Activated naive CD8-positive, alpha-beta T cell treated with anti-CD3 and anti-CD28 coated beads, Interleukin-2, amount 10 ng/mL, durations not matched to agents 7 days and 5 days (primary cell): ENCODE data around the gene TCHHL1. TPM values are rescaled to one million over a fixed set of nuclear protein-coding genes. Genes with fewer than 3 reads are reported as not detected.

Experiments
- ATAC-seq: fragments of 150-1000 bp; cut with Tn5 transposase; one replicate; pipeline ENCODE4 v1.10.0; 2021; ENCODE audit warnings: low read depth, moderate library complexity
- POLR2A ChIA-PET: fragments of 350-600 bp; sonication (Branson Sonifier 250); formaldehyde crosslinking; loops from one replicate; lab custom pipeline; 2021; ENCODE audit warnings: antibody characterized with exemption; lab: Charles Lee
- DNase-seq: peaks from one replicate; pipeline ENCODE4 v3.0.0; 2021
- H3K27ac Mint-ChIP-seq: one replicate; pipeline ENCODE4 v1.8.0; 2022; ENCODE audit warnings: mild to moderate bottlenecking, mixed read lengths
- H3K27me3 Mint-ChIP-seq: one replicate; pipeline ENCODE4 v1.8.0; 2022; ENCODE audit warnings: mild to moderate bottlenecking, moderate library complexity, mixed read lengths
- H3K36me3 Mint-ChIP-seq: one replicate; pipeline ENCODE4 v1.8.0; 2021; ENCODE audit warnings: mild to moderate bottlenecking, mixed read lengths
- H3K4me1 Mint-ChIP-seq: one replicate; pipeline ENCODE4 v1.8.0; 2021; ENCODE audit warnings: mixed read lengths
- H3K4me3 Mint-ChIP-seq: one replicate; pipeline ENCODE4 v1.8.0; 2022; ENCODE audit warnings: mild to moderate bottlenecking, moderate library complexity, mixed read lengths
- H3K9me3 Mint-ChIP-seq: one replicate; pipeline ENCODE4 v1.8.0; 2021; ENCODE audit warnings: mixed read lengths
- total RNA-seq, 2 experiments: library from RNA; stranded (reverse); gene quantifications; one replicate each; pipeline ENCODE4 v1.2.3, GENCODE V29; 2021

TCHHL1 gene
- total RNA-seq, 2 experiments from 2014 or later: not detected

DNA sequence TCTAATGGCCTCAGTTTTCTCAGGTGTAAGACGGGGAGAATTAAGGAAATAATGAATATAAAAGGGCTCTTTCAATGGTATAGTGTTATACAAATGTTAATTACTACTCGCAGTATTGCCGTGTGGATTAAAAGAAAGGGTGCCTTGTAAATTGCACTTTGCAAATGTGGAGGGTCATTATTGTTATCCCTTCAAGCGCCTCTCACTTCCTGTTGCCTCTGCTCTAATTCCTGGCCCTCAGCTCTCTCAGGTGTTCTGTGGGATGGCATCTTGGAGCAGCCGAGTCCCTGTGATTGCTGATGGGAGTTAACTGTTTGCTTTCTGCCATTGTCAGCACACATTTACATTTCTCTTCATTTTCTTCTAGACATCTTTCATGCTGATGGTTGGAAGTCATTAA is 45.0 kb downstream of the TCHHL1 start:
- Mint-ChIP-seq H3K9me3 (no peaks in the 10 kb centered on the region), H3K27ac (no peak overlapping the region), H3K36me3 (no peaks in the 10 kb centered on the region), H3K27me3 (no peaks in the 10 kb centered on the region), H3K4me3 (no peak overlapping the region), H3K4me1 (peaks cover 19% of the 10 kb centered on the region)
- POLR2A ChIA-PET: interaction anchor here (5.6 kb wide), 1 partner anchor 7 kb away, joined by 83 read pairs; the partner anchor contains the start of gene S100A11
- DNase-seq (no peak), ATAC-seq (no peak)

- Mint-ChIP-seq H3K9me3 (no peaks in the 10 kb centered on the region), H3K27me3 (no peaks in the 10 kb centered on the region), H3K4me1 (peaks cover 10% of the 10 kb centered on the region), H3K27ac (no peak overlapping the region), H3K4me3 (no peak overlapping the region), H3K36me3 (no peaks in the 10 kb centered on the region)
- ATAC-seq: no peak
- POLR2A ChIA-PET: no interaction called here
- DNase-seq: no peak
These were observed 46.8 kb downstream of the TCHHL1 start for GRCh38 chr1:152042030-152042429.

GRCh38 chr1:152039886-152040285 is 49.0 kb downstream of the TCHHL1 start:
- POLR2A ChIA-PET: interaction anchor here (6.5 kb wide), 1 partner anchor 7 kb away, joined by 83 read pairs; no protein-coding TSS in a partner anchor
- H3K36me3 Mint-ChIP-seq: peaks cover 5% of the 10 kb centered on the region
- no peak overlapping the region for H3K27ac Mint-ChIP-seq
- H3K4me3 Mint-ChIP-seq: no peak overlapping the region
- peaks cover 9% of the 10 kb centered on the region for H3K4me1 Mint-ChIP-seq
- H3K9me3 Mint-ChIP-seq: no peaks in the 10 kb centered on the region
- no peak for ATAC-seq
- no peaks in the 10 kb centered on the region for H3K27me3 Mint-ChIP-seq
- DNase-seq: no peak

DNA sequence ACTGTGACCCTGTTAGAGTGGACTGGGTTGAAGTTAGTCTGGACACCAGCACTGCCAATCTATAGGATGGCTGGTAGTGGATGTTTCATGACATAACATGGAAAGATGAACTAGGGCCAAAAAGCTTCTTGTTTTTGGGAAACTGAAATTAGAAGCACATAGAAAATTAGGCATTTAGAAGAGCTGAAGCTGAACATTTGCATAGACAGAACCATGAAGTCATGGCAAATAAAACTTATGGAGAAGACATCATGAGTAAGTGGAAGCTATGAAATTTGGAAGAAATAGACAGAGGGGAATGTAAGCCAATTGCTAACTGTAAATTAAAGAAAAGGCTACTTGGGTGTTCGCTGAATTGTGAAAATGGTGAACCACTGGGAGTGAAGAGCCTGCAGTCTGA is 49.4 kb downstream of the TCHHL1 start:
- Mint-ChIP-seq H3K4me1 (peaks cover 11% of the 10 kb centered on the region), H3K36me3 (peaks cover 5% of the 10 kb centered on the region), H3K27ac (no peak overlapping the region), H3K9me3 (no peaks in the 10 kb centered on the region), H3K27me3 (no peaks in the 10 kb centered on the region), H3K4me3 (no peak overlapping the region)
- DNase-seq (no peak), ATAC-seq (no peak)
- POLR2A ChIA-PET: interaction anchor here (6.5 kb wide), 1 partner anchor 7 kb away, joined by 83 read pairs; no protein-coding TSS in a partner anchor

DNA sequence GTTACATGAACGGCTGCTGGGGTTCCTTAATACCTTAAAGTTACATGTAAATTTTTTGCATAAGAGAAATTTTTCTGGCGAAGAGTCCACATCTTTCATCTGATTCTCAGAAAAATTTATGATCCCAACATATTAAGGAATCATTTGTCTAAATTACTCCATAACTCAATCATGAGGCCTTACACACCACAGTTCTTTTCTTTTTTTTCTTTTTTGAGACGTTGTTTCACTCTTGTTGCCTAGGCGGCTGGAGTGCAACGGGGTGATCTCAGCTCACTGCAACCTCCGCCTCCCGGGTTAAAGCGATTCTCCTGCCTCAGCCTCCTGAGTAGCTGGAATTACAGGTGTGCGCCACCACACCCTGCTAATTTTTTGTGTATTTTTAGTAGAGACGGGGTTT is 50.0 kb downstream of the TCHHL1 start:
- no peak for ATAC-seq
- Mint-ChIP-seq H3K4me1 (peaks cover 12% of the 10 kb centered on the region), H3K36me3 (peaks cover 9% of the 10 kb centered on the region), H3K9me3 (no peaks in the 10 kb centered on the region), H3K4me3 (no peak overlapping the region), H3K27me3 (no peaks in the 10 kb centered on the region), H3K27ac (no peak overlapping the region)
- POLR2A ChIA-PET: interaction anchor here (6.5 kb wide), 1 partner anchor 8 kb away, joined by 83 read pairs; no protein-coding TSS in a partner anchor
- DNase-seq: no peak

GRCh38 chr1:152036267-152037216 is 52.3 kb downstream of the TCHHL1 start, which contains the start of gene S100A11:
TSS of gene S100A11 (minus strand) at chr1:152037004. CDS start at chr1:152036915, 89 bp downstream.
- peak; percentile 72 for ATAC-seq
- Mint-ChIP-seq H3K4me3 (peak within 1 kb of the TSS; percentile 96), H3K36me3 (peaks cover 31% of the 10 kb centered on the region), H3K4me1 (peaks cover 23% of the 10 kb centered on the region), H3K9me3 (no peaks in the 10 kb centered on the region), H3K27me3 (no peaks in the 10 kb centered on the region), H3K27ac (peak within 1 kb of the TSS; percentile 94)
- DNase-seq: peak; percentile 76
- POLR2A ChIA-PET: interaction anchor here (1.0 to 6.5 kb wide), 3 partner anchors 10 to 424 kb away, joined by 3 to 83 read pairs (median 8); partner anchors contain the start of gene S100A10

- DNase-seq: no peak
- POLR2A ChIA-PET: interaction anchor here (1.2 to 6.5 kb wide), 4 partner anchors 11 to 138 kb away, joined by 3 to 83 read pairs (median 8); partner anchors contain the start of gene S100A10
- no peaks in the 10 kb centered on the region for H3K9me3 Mint-ChIP-seq
- H3K4me1 Mint-ChIP-seq: peaks cover 24% of the 10 kb centered on the region
- H3K36me3 Mint-ChIP-seq: peaks cover 35% of the 10 kb centered on the region
- peak overlapping the region; percentile 94 for H3K27ac Mint-ChIP-seq
- peak overlapping the region; percentile 96 for H3K4me3 Mint-ChIP-seq
- no peaks in the 10 kb centered on the region for H3K27me3 Mint-ChIP-seq
- no peak for ATAC-seq
These were observed 53.2 kb downstream of the TCHHL1 start for GRCh38 chr1:152035539-152036266.

GRCh38 chr1:152034654-152035538 is 54.0 kb downstream of the TCHHL1 start:
- H3K4me1 Mint-ChIP-seq: peaks cover 28% of the 10 kb centered on the region
- H3K36me3 Mint-ChIP-seq: peaks cover 39% of the 10 kb centered on the region
- POLR2A ChIA-PET: interaction anchor here (0.7 to 6.5 kb wide), 4 partner anchors 12 to 137 kb away, joined by 3 to 83 read pairs (median 5); partner anchors contain the start of gene S100A10
- ATAC-seq (peak; percentile 71), DNase-seq (peak; percentile 67)
- H3K27me3 Mint-ChIP-seq: no peaks in the 10 kb centered on the region
- peak overlapping the region; percentile 96 for H3K4me3 Mint-ChIP-seq
- H3K9me3 Mint-ChIP-seq: no peaks in the 10 kb centered on the region
- H3K27ac Mint-ChIP-seq: peak overlapping the region; percentile 94

GRCh38 chr1:152034324-152034653 is 54.6 kb downstream of the TCHHL1 start:
- ATAC-seq (peak; percentile 18), DNase-seq (no peak)
- Mint-ChIP-seq H3K27me3 (no peaks in the 10 kb centered on the region), H3K9me3 (no peaks in the 10 kb centered on the region), H3K27ac (peak overlapping the region; percentile 94), H3K36me3 (peaks cover 44% of the 10 kb centered on the region), H3K4me3 (peak overlapping the region; percentile 96), H3K4me1 (peaks cover 32% of the 10 kb centered on the region)
- POLR2A ChIA-PET: interaction anchor here (0.7 to 6.5 kb wide), 4 partner anchors 13 to 136 kb away, joined by 3 to 83 read pairs (median 5); partner anchors contain the start of gene S100A10

Other genes with a start within 250 kb of the TCHHL1 start
- gene C2CD4D, start 249.2 kb downstream of the TCHHL1 start, total RNA-seq: under 1 TPM in 1 of 2 experiments, not detected in 1; 0.17 TPM
- not detected for gene THEM5, start 235.4 kb downstream of the TCHHL1 start, total RNA-seq
- gene THEM4, start 179.6 kb downstream of the TCHHL1 start, total RNA-seq: 10 to 100 TPM; 46.6 to 49.7 TPM
- gene S100A10, start 95.2 kb downstream of the TCHHL1 start, total RNA-seq: 100 to 1,000 TPM; 529 to 544 TPM
- gene S100A11, start 52.1 kb downstream of the TCHHL1 start, total RNA-seq: 100 to 1,000 TPM; 241 to 262 TPM
- gene TCHH, start 26.4 kb upstream of the TCHHL1 start, total RNA-seq: under 1 TPM; 0.06 to 0.08 TPM
- not detected for gene RPTN, start 70.2 kb upstream of the TCHHL1 start, total RNA-seq
- gene HRNR, start 135.1 kb upstream of the TCHHL1 start, total RNA-seq: not detected
- gene FLG, start 236.2 kb upstream of the TCHHL1 start, total RNA-seq: not detected